ENCODE data around the gene ECE1.

GRCh38 chr1:21337010-21337437, 46.8 kb upstream of the ECE1 start:
- no peak for TF ChIP-seq POLR2A (IDR thresholded peaks at IDR 0.05)
- no peak for TF ChIP-seq CTCF (IDR thresholded peaks at IDR 0.05)
